ENCODE measurements around the gene METAP2. TPM values are rescaled to one million over a fixed set of nuclear protein-coding genes. Genes with fewer than 3 reads are reported as not detected.
A peak's percentile ranks its signal among the peaks of the same experiment; 100 is the strongest.

METAP2 gene
- total and polyA plus RNA-seq, 2 experiments from 2014 or later = 111 to 159 TPM

DNA sequence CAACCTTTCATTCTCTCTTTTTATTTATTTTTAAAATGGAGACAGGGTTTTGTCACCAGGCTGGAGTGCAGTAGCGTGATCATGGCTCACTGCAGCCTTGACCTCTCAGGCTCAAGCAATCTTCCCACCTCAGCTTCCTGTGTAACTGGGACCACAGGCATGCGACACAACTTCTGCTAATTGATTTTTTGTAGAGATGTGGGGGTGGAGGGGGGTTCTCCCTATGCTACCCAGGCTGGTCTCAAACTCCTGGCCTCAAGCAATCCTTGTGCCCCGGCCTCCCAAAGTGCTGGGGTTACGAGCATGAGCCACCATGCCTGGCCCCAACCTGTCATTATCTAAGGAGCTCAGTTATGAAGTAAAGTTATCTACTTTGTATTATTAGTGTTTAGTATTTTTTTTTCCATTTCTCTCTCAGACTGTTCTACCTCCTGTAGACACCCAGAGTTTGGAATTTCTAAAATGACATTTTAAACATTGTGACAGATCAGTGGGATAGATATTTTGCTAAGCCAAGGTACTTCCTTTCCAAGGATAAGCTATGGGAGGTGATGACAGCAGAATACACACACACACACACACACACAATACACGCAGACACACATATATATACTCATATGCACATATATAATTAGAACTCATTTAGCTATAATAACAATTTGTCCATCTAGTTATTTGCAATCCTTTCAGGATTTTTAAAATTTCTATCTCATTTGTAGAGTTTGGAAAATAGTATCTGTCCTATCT is 79.4 kb downstream of the METAP2 start:
- H3K27ac Mint-ChIP-seq = peak overlapping the region; percentile 98
- Histone ChIP-seq H3K27ac (ENCODE audit: low read depth) (peak overlapping the region; percentile 96; the same call in 1 of the 2 replicates), H3K27me3 (ENCODE audit: insufficient read depth) (no peaks in the 10 kb centered on the region), H2AFZ (no peak overlapping the region), H3K9me2 (ENCODE audit: insufficient read depth) (no peaks in the 10 kb centered on the region), H3K36me3 (ENCODE audit: insufficient read depth) (no peaks in the 10 kb centered on the region), H3F3A (replicated peaks; ENCODE audit: low read depth) (0 out of 2 replicates have a peak, but pooled peaks cover 3% of the 10 kb centered on the region), H3K4me2 (peak overlapping the region; percentile 79), H3K4me1 (ENCODE audit: insufficient read depth) (peaks cover 33% of the 10 kb centered on the region), H4K20me1 (replicated peaks; ENCODE audit: insufficient read depth) (no peaks in the 10 kb centered on the region), H3K79me2 (replicated peaks; ENCODE audit: insufficient read depth) (peaks cover 82% of the 10 kb centered on the region), H3K4me3 (peak overlapping the region; percentile 84)
- H3K4me3 Mint-ChIP-seq = peak overlapping the region; percentile 100
- ATAC-seq (no peak), DNase-seq (ENCODE audit: low spot score) (no peak)
- peaks cover 39% of the 10 kb centered on the region for H3K4me1 Mint-ChIP-seq
- peaks cover 11% of the 10 kb centered on the region; the same call in 2 of the 3 replicates for H3K9me3 Mint-ChIP-seq
- TF ChIP-seq, protein P1, sequence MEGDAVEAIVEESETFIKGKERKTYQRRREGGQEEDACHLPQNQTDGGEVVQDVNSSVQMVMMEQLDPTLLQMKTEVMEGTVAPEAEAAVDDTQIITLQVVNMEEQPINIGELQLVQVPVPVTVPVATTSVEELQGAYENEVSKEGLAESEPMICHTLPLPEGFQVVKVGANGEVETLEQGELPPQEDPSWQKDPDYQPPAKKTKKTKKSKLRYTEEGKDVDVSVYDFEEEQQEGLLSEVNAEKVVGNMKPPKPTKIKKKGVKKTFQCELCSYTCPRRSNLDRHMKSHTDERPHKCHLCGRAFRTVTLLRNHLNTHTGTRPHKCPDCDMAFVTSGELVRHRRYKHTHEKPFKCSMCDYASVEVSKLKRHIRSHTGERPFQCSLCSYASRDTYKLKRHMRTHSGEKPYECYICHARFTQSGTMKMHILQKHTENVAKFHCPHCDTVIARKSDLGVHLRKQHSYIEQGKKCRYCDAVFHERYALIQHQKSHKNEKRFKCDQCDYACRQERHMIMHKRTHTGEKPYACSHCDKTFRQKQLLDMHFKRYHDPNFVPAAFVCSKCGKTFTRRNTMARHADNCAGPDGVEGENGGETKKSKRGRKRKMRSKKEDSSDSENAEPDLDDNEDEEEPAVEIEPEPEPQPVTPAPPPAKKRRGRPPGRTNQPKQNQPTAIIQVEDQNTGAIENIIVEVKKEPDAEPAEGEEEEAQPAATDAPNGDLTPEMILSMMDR (conservative IDR thresholded peaks at IDR 0.05; ENCODE audit: low read depth in 2 of 2) = no peak
- TF ChIP-seq ZNF114 (CRISPR knock-in tag; IDR thresholded peaks at IDR 0.05) (no peak), STAT1 (IDR thresholded peaks at IDR 0.05; ENCODE audit: unreplicated experiment) (no peak), NANOG (IDR thresholded peaks at IDR 0.05; ENCODE audit: borderline replicate concordance) (no peak), JUNB (IDR thresholded peaks at IDR 0.05; ENCODE audit: unreplicated experiment) (no peak), CREB1 (CRISPR knock-in tag; IDR thresholded peaks at IDR 0.05; ENCODE audit: low read depth) (no peak), EZH2phosphoT487 (IDR thresholded peaks at IDR 0.05; ENCODE audit: unreplicated experiment) (no peak), ZNF331 (CRISPR knock-in tag; IDR thresholded peaks at IDR 0.05; ENCODE audit: low read depth) (no peak), POLR2AphosphoS5 (IDR thresholded peaks at IDR 0.05; ENCODE audit: low read depth) (no peak), EZH2 (IDR thresholded peaks at IDR 0.05; ENCODE audit: low read depth, unreplicated experiment) (no peak)
- TF ChIP-seq, protein P2, sequence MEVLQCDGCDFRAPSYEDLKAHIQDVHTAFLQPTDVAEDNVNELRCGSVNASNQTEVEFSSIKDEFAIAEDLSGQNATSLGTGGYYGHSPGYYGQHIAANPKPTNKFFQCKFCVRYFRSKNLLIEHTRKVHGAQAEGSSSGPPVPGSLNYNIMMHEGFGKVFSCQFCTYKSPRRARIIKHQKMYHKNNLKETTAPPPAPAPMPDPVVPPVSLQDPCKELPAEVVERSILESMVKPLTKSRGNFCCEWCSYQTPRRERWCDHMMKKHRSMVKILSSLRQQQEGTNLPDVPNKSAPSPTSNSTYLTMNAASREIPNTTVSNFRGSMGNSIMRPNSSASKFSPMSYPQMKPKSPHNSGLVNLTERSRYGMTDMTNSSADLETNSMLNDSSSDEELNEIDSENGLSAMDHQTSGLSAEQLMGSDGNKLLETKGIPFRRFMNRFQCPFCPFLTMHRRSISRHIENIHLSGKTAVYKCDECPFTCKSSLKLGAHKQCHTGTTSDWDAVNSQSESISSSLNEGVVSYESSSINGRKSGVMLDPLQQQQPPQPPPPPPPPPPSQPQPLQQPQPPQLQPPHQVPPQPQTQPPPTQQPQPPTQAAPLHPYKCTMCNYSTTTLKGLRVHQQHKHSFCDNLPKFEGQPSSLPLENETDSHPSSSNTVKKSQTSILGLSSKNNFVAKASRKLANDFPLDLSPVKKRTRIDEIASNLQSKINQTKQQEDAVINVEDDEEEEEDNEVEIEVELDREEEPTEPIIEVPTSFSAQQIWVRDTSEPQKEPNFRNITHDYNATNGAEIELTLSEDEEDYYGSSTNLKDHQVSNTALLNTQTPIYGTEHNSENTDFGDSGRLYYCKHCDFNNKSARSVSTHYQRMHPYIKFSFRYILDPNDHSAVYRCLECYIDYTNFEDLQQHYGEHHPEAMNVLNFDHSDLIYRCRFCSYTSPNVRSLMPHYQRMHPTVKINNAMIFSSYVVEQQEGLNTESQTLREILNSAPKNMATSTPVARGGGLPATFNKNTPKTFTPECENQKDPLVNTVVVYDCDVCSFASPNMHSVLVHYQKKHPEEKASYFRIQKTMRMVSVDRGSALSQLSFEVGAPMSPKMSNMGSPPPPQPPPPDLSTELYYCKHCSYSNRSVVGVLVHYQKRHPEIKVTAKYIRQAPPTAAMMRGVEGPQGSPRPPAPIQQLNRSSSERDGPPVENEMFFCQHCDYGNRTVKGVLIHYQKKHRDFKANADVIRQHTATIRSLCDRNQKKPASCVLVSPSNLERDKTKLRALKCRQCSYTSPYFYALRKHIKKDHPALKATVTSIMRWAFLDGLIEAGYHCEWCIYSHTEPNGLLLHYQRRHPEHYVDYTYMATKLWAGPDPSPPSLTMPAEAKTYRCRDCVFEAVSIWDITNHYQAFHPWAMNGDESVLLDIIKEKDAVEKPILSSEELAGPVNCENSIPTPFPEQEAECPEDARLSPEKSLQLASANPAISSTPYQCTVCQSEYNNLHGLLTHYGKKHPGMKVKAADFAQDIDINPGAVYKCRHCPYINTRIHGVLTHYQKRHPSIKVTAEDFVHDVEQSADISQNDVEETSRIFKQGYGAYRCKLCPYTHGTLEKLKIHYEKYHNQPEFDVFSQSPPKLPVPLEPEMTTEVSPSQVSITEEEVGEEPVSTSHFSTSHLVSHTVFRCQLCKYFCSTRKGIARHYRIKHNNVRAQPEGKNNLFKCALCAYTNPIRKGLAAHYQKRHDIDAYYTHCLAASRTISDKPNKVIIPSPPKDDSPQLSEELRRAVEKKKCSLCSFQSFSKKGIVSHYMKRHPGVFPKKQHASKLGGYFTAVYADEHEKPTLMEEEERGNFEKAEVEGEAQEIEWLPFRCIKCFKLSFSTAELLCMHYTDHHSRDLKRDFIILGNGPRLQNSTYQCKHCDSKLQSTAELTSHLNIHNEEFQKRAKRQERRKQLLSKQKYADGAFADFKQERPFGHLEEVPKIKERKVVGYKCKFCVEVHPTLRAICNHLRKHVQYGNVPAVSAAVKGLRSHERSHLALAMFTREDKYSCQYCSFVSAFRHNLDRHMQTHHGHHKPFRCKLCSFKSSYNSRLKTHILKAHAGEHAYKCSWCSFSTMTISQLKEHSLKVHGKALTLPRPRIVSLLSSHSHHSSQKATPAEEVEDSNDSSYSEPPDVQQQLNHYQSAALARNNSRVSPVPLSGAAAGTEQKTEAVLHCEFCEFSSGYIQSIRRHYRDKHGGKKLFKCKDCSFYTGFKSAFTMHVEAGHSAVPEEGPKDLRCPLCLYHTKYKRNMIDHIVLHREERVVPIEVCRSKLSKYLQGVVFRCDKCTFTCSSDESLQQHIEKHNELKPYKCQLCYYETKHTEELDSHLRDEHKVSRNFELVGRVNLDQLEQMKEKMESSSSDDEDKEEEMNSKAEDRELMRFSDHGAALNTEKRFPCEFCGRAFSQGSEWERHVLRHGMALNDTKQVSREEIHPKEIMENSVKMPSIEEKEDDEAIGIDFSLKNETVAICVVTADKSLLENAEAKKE (CRISPR knock-in tag; IDR thresholded peaks at IDR 0.05) = no peak
- TF ChIP-seq, protein P3, sequence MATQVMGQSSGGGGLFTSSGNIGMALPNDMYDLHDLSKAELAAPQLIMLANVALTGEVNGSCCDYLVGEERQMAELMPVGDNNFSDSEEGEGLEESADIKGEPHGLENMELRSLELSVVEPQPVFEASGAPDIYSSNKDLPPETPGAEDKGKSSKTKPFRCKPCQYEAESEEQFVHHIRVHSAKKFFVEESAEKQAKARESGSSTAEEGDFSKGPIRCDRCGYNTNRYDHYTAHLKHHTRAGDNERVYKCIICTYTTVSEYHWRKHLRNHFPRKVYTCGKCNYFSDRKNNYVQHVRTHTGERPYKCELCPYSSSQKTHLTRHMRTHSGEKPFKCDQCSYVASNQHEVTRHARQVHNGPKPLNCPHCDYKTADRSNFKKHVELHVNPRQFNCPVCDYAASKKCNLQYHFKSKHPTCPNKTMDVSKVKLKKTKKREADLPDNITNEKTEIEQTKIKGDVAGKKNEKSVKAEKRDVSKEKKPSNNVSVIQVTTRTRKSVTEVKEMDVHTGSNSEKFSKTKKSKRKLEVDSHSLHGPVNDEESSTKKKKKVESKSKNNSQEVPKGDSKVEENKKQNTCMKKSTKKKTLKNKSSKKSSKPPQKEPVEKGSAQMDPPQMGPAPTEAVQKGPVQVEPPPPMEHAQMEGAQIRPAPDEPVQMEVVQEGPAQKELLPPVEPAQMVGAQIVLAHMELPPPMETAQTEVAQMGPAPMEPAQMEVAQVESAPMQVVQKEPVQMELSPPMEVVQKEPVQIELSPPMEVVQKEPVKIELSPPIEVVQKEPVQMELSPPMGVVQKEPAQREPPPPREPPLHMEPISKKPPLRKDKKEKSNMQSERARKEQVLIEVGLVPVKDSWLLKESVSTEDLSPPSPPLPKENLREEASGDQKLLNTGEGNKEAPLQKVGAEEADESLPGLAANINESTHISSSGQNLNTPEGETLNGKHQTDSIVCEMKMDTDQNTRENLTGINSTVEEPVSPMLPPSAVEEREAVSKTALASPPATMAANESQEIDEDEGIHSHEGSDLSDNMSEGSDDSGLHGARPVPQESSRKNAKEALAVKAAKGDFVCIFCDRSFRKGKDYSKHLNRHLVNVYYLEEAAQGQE (IDR thresholded peaks at IDR 0.05; ENCODE audit: unreplicated experiment) = no peak
- TF ChIP-seq, protein P4, sequence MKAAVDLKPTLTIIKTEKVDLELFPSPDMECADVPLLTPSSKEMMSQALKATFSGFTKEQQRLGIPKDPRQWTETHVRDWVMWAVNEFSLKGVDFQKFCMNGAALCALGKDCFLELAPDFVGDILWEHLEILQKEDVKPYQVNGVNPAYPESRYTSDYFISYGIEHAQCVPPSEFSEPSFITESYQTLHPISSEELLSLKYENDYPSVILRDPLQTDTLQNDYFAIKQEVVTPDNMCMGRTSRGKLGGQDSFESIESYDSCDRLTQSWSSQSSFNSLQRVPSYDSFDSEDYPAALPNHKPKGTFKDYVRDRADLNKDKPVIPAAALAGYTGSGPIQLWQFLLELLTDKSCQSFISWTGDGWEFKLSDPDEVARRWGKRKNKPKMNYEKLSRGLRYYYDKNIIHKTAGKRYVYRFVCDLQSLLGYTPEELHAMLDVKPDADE (IDR thresholded peaks at IDR 0.05) = no peak
- H3K36me3 Mint-ChIP-seq (ENCODE audit: low read depth) = peaks cover 45% of the 10 kb centered on the region
- peaks cover 19% of the 10 kb centered on the region for H3K27me3 Mint-ChIP-seq (ENCODE audit: insufficient read depth, low read depth, poor library complexity)

Measured in GM23338 (cell line).